ENCODE results near the gene TCF7L1. TPM values are rescaled to one million over a fixed set of nuclear protein-coding genes. Genes with fewer than 3 reads are reported as not detected.

Gene TCF7L1
- total and polyA plus RNA-seq, 4 donors, result 12.3 to 21.5 (median 13.8) TPM

- H3K9me3 ChIP-seq (ENCODE audit: control insufficient read depth in 4 of 4, insufficient read depth in 3 of 4, low read length in 3 of 4), result no peaks in the 10 kb centered on the region
- H3K4me1 ChIP-seq (ENCODE audit: control insufficient read depth in 5 of 5, insufficient read depth in 5 of 5, low read length in 5 of 5), result peaks cover 0 to 7% (median 0%) of the 10 kb centered on the region in 5 donors
- H3K36me3 ChIP-seq (ENCODE audit: control insufficient read depth in 4 of 4, insufficient read depth in 4 of 4, low read length in 4 of 4), result peaks cover 0 to 31% (median 22%) of the 10 kb centered on the region in 4 donors
- no peaks in the 10 kb centered on the region for H3K27me3 ChIP-seq (ENCODE audit: control insufficient read depth in 3 of 3, insufficient read depth in 3 of 3, low read length in 2 of 3)
- DNase-seq, result no peak
- no peak overlapping the region for H3K9ac ChIP-seq (ENCODE audit: insufficient read depth in 1 of 2, low read length in 2 of 2)
- H3K27ac ChIP-seq (ENCODE audit: low read depth in 1 of 2, low read length in 1 of 2), result no peak overlapping the region
- TF ChIP-seq CTCF (IDR thresholded peaks at IDR 0.05; ENCODE audit: control extremely low read depth, extremely low read depth), result no peak
- WGBS, 2 donors, result 81 to 87% methylated on average over 6 of the region's 6 CpGs
- ATAC-seq (ENCODE audit: insufficient read depth, low FRiP score), result no peak
- H3K4me3 ChIP-seq, result no peak overlapping the region
These were observed 175.0 kb downstream of the TCF7L1 start for GRCh38 chr2:85308201-85308600.

- Histone ChIP-seq H3K27me3 (ENCODE audit: control insufficient read depth in 3 of 3, insufficient read depth in 3 of 3, low read length in 2 of 3) (no peaks in the 10 kb centered on the region), H3K4me3 (no peak overlapping the region), H3K9ac (ENCODE audit: insufficient read depth in 1 of 2, low read length in 2 of 2) (no peak overlapping the region), H3K9me3 (ENCODE audit: control insufficient read depth in 4 of 4, insufficient read depth in 3 of 4, low read length in 3 of 4) (no peaks in the 10 kb centered on the region), H3K27ac (ENCODE audit: low read depth in 1 of 2, low read length in 1 of 2) (peak overlapping the region in 1 of 2 donors; percentile 23), H3K36me3 (ENCODE audit: control insufficient read depth in 4 of 4, insufficient read depth in 4 of 4, low read length in 4 of 4) (peaks cover 0 to 25% (median 18%) of the 10 kb centered on the region in 4 donors), H3K4me1 (ENCODE audit: control insufficient read depth in 5 of 5, insufficient read depth in 5 of 5, low read length in 5 of 5) (peaks cover 0 to 7% (median 0%) of the 10 kb centered on the region in 5 donors)
- DNase-seq, result peak; percentile 50 to 56 (median 55)
- ATAC-seq (ENCODE audit: insufficient read depth, low FRiP score), result no peak
- 39 to 43% methylated on average over 14 to 15 of the region's 15 CpGs for WGBS, 2 donors
- no peak for TF ChIP-seq CTCF (IDR thresholded peaks at IDR 0.05; ENCODE audit: control extremely low read depth, extremely low read depth)
These were observed 175.8 kb downstream of the TCF7L1 start for GRCh38 chr2:85308896-85309555.

GRCh38 chr2:85309699-85310321 lies 176.6 kb downstream of the TCF7L1 start:
- no peaks in the 10 kb centered on the region for H3K9me3 ChIP-seq (ENCODE audit: control insufficient read depth in 4 of 4, insufficient read depth in 3 of 4, low read length in 3 of 4)
- H3K36me3 ChIP-seq (ENCODE audit: control insufficient read depth in 4 of 4, insufficient read depth in 4 of 4, low read length in 4 of 4), result peaks cover 0 to 25% (median 21%) of the 10 kb centered on the region in 4 donors
- no peak overlapping the region for H3K4me3 ChIP-seq
- peak overlapping the region in 1 of 2 donors; percentile 12 for H3K27ac ChIP-seq (ENCODE audit: low read depth in 1 of 2, low read length in 1 of 2)
- DNase-seq, result no peak
- TF ChIP-seq CTCF (IDR thresholded peaks at IDR 0.05; ENCODE audit: control extremely low read depth, extremely low read depth), result no peak
- H3K9ac ChIP-seq (ENCODE audit: insufficient read depth in 1 of 2, low read length in 2 of 2), result no peak overlapping the region
- H3K27me3 ChIP-seq (ENCODE audit: control insufficient read depth in 3 of 3, insufficient read depth in 3 of 3, low read length in 2 of 3), result no peaks in the 10 kb centered on the region
- no peak for ATAC-seq (ENCODE audit: insufficient read depth, low FRiP score)
- peaks cover 0 to 7% (median 0%) of the 10 kb centered on the region in 5 donors for H3K4me1 ChIP-seq (ENCODE audit: control insufficient read depth in 5 of 5, insufficient read depth in 5 of 5, low read length in 5 of 5)
- WGBS, 2 donors, result 28 to 52% methylated on average over 19 of the region's 19 CpGs
